K562 (cell line): Measurements from ENCODE around the gene NBPF3. TPM values are rescaled to one million over a fixed set of nuclear protein-coding genes. Genes with fewer than 3 reads are reported as not detected.

Experiments
- BMI1 ChIP-seq: fragments of 150-350 bp; IDR thresholded peaks from 2 replicates; pipeline ENCODE4 v1.6.1; 2014; ENCODE audit warnings: low read length
- CSDE1 ChIP-seq, 2 experiments: fragments of 450-650 bp; IDR thresholded peaks; 2 replicates each; pipeline ENCODE4 v1.6.1; 2016; ENCODE audit warnings: mild to moderate bottlenecking in 1 of 2
- CTBP1 ChIP-seq: fragments of 450-650 bp; IDR thresholded peaks from 2 replicates; pipeline ENCODE4 v1.6.1; 2016; ENCODE audit warnings: borderline replicate concordance
- RREB1 ChIP-seq: fragments of 250-450 bp; sonication (Bioruptor Pico); IDR thresholded peaks from 2 replicates; pipeline ENCODE4 v1.4.0; 2020
- polyA plus RNA-seq, 8 experiments: library from polyadenylated mRNA; depleted of rRNA in 4 of 8; stranded (reverse) in 5 of 8; unstranded in 3 of 8; fragments of >200 nt; fragmentation: Nextera tagmentation in 2 of 8; fragmentation: Illumina TruSeq in 1 of 8; extraction: Ambion mirVana in 2 of 8; extraction: Trizol in 1 of 8; gene quantifications; 2 replicates each; pipeline versions ENCODE4 v1.2.1 to v1.2.3, GENCODE V29; 2011 to 2014; ENCODE audit warnings: inconsistent platforms in 1 of 8, missing spikeins in 1 of 8
- total RNA-seq, 7 experiments: library from RNA; depleted of rRNA in 6 of 7; stranded (reverse); fragments of >200 nt in 6 of 7; fragmentation: Illumina TruSeq in 2 of 7; extraction: Trizol in 2 of 7; gene quantifications; 2 replicates each; pipeline versions ENCODE4 v1.2.1 to v1.2.3, GENCODE V29; 2011 to 2021; ENCODE audit warnings: low replicate concordance in 1 of 7
- TF ChIP-seq, protein P1 (sequence below), 2 experiments: fragments of 450-650 bp; IDR thresholded peaks; 2 replicates each; pipeline ENCODE4 v1.6.1; 2016

Gene NBPF3
- total and polyA plus RNA-seq, 9 of the 15 experiments (the other 6 are each of a cell fraction or from before 2014, with no cell fraction given) = 1.5 to 7.3 (median 5.4) TPM

- TF ChIP-seq RREB1 (CRISPR knock-in tag) = peak; percentile 73; the same call in 1 of the 2 replicates
- TF ChIP-seq CSDE1 (IDR thresholded peaks at IDR 0.05) = peak in 1 of 2 experiments; percentile 50; a peak in 1 of 4 replicates
- TF ChIP-seq, protein P1, sequence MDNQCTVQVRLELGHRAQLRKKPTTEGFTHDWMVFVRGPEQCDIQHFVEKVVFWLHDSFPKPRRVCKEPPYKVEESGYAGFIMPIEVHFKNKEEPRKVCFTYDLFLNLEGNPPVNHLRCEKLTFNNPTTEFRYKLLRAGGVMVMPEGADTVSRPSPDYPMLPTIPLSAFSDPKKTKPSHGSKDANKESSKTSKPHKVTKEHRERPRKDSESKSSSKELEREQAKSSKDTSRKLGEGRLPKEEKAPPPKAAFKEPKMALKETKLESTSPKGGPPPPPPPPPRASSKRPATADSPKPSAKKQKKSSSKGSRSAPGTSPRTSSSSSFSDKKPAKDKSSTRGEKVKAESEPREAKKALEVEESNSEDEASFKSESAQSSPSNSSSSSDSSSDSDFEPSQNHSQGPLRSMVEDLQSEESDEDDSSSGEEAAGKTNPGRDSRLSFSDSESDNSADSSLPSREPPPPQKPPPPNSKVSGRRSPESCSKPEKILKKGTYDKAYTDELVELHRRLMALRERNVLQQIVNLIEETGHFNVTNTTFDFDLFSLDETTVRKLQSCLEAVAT (IDR thresholded peaks at IDR 0.05) = no peak
- no peak for TF ChIP-seq CTBP1
- 0 out of 2 replicates have a peak, but pooled peaks have one; percentile 36 for TF ChIP-seq BMI1
These were observed 42.1 kb upstream of the NBPF3 start (continued) for GRCh38 chr1:21397813-21398188.
